Keratinocyte (primary cell): ENCODE measurements around the gene BLMH. TPM values are rescaled to one million over a fixed set of nuclear protein-coding genes. Genes with fewer than 3 reads are reported as not detected.

Experiments
- DNase-seq: peaks from one replicate; pipeline ENCODE4 v3.0.0-alpha.2; 2011; ENCODE audit warnings: low read depth, missing footprints, low spot score
- FAIRE-seq: peaks from 2 replicates; lab custom pipeline; 2011; peaks lifted over from hg19 to GRCh38; lab: Jason Lieb, UNC
- H2AFZ ChIP-seq: 2 replicates; pipeline ENCODE4 v1.6.0; 2012; ENCODE audit warnings: low read length, control low read depth, inconsistent platforms; ENCODE audit not compliant: control insufficient read depth
- H3K27ac ChIP-seq: 2 replicates; pipeline ENCODE4 v1.5.1; 2011; ENCODE audit warnings: low read length; ENCODE audit not compliant: control insufficient read depth, insufficient read depth
- H3K27me3 ChIP-seq: 3 replicates; pipeline ENCODE4 v1.6.0; 2011; ENCODE audit warnings: low read length; ENCODE audit not compliant: control insufficient read depth, insufficient read depth; ENCODE audit errors: extremely low read depth
- H3K36me3 ChIP-seq, 2 experiments: 2 replicates in 1 of 2; 3 replicates in 1 of 2; pipeline ENCODE4 v1.5.1; 2011; ENCODE audit warnings: low read length in 2 of 2, mild to moderate bottlenecking in 1 of 2; ENCODE audit not compliant: control insufficient read depth in 2 of 2, insufficient read depth in 2 of 2; ENCODE audit errors: extremely low read depth in 1 of 2
- H3K4me1 ChIP-seq: 3 replicates; pipeline ENCODE4 v1.5.1; 2011; ENCODE audit warnings: low read length; ENCODE audit not compliant: control insufficient read depth, insufficient read depth; ENCODE audit errors: extremely low read depth
- H3K4me2 ChIP-seq: 3 replicates; pipeline ENCODE4 v1.6.0; 2011; ENCODE audit warnings: low read depth, low read length; ENCODE audit not compliant: control insufficient read depth, insufficient read depth; ENCODE audit errors: extremely low read depth
- H3K4me3 ChIP-seq, 3 experiments: fragments of 200-600 bp in 1 of 3; sonication (generic) in 1 of 3; 2 replicates in 2 of 3; 3 replicates in 1 of 3; pipeline ENCODE4 v1.5.1; 2011 to 2016; ENCODE audit warnings: low read length in 3 of 3, mild to moderate bottlenecking in 3 of 3, control low read depth in 2 of 3, inconsistent platforms in 1 of 3, low read depth in 1 of 3, mixed read lengths in 1 of 3, mixed run types in 1 of 3, moderate library complexity in 1 of 3; ENCODE audit not compliant: control insufficient read depth in 2 of 3, insufficient read depth in 2 of 3; ENCODE audit errors: extremely low read depth in 1 of 3
- H3K79me2 ChIP-seq: 2 replicates; pipeline ENCODE4 v1.6.0; 2012; ENCODE audit warnings: low read length; ENCODE audit not compliant: control insufficient read depth, insufficient read depth
- H3K9ac ChIP-seq: 3 replicates; pipeline ENCODE4 v1.6.0; 2011; ENCODE audit warnings: low read length; ENCODE audit not compliant: control insufficient read depth, insufficient read depth; ENCODE audit errors: extremely low read depth
- H3K9me1 ChIP-seq: 3 replicates; pipeline ENCODE4 v1.6.0; 2011; ENCODE audit warnings: low read length; ENCODE audit not compliant: control insufficient read depth, insufficient read depth; ENCODE audit errors: extremely low read depth
- H3K9me3 ChIP-seq: 2 replicates; pipeline ENCODE4 v1.5.1; 2012; ENCODE audit warnings: low read depth, low read length; ENCODE audit not compliant: control insufficient read depth
- H4K20me1 ChIP-seq: 3 replicates; pipeline ENCODE4 v1.6.0; 2011; ENCODE audit warnings: low read length; ENCODE audit not compliant: control insufficient read depth, insufficient read depth; ENCODE audit errors: extremely low read depth
- EZH2 ChIP-seq: IDR thresholded peaks from one replicate; pipeline ENCODE4 v1.6.1; 2012; ENCODE audit warnings: inconsistent platforms, mild to moderate bottlenecking, low read length, moderate library complexity
- dilution Hi-C: fragments of 300-500 bp; cut with MboI; formaldehyde crosslinking; loops from one replicate; pipeline ENCODE4 v1.7.0; 2020; ENCODE audit warnings: low sequenced_read_pairs; ENCODE audit not compliant: extremely low pct_ligation_motif_present
- polyA plus RNA-seq, 5 experiments: library from polyadenylated mRNA; depleted of rRNA in 3 of 5; stranded (reverse) in 3 of 5; stranded (forward) in 1 of 5; unstranded in 1 of 5; fragments of >200 nt; gene quantifications; 1 replicate in 1 of 5; 2 replicates in 3 of 5; 3 replicates in 1 of 5; pipeline versions ENCODE4 v1.2.1 to v1.2.3, GENCODE V29; 2011 to 2012; ENCODE audit warnings: missing spikeins in 2 of 5, low read depth in 1 of 5, low replicate concordance in 1 of 5
- TF ChIP-seq, protein P1 (sequence below), 3 experiments: IDR thresholded peaks in 1 of 3; conservative IDR thresholded peaks in 1 of 3; optimal IDR thresholded peaks in 1 of 3; 2 replicates in 2 of 3; 3 replicates in 1 of 3; pipeline versions ENCODE3 to v1.5.1; 2011; ENCODE audit warnings: low read length in 3 of 3, mild to moderate bottlenecking in 3 of 3, moderate library complexity in 2 of 3, control low read depth in 1 of 3, inconsistent platforms in 1 of 3; ENCODE audit not compliant: insufficient read depth in 2 of 3; ENCODE audit errors: extremely low read depth in 1 of 3

The BLMH gene
- polyA plus RNA-seq, 1 donor (not counting 4 experiments of a cell fraction or from before 2014, with no cell fraction given): 4.2 TPM

DNA sequence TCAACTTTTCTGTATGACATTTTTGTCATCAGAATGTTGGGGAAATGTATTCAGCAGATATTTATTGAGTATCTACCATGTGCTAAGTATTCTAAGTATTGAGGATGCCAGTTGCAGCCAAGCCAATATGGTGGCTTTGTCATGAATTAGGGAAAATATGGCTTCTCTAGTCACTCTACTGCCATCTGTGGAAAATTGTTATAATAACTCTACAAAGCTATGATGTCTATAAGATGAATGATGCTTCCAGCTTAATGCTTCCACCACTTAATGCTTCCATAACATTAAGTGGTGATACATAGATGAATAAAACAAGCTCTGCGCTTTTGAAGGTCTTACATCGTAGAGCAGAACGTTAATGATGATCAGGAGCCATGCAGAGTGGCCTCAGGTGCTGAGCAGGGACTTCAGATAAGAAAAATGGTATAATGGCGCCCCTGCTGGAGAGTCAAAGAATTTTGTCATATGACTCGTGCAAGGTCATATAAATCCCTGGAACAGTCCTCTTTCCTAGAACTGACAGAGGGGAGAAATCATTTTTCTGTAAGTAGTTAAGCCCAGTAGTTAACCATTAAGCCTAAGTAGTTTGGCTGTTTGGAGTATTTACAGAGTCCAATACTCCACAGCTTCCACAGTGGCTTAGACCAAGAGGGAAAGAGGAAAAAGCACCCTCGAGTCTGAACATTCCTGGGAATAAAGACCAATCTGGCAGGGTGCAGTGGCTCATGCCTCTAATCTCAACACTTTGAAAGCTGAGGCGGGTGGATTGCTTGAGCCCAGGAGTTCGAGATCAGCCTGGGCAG lies 44.8 kb upstream of the BLMH start:
- TF ChIP-seq, protein P1, sequence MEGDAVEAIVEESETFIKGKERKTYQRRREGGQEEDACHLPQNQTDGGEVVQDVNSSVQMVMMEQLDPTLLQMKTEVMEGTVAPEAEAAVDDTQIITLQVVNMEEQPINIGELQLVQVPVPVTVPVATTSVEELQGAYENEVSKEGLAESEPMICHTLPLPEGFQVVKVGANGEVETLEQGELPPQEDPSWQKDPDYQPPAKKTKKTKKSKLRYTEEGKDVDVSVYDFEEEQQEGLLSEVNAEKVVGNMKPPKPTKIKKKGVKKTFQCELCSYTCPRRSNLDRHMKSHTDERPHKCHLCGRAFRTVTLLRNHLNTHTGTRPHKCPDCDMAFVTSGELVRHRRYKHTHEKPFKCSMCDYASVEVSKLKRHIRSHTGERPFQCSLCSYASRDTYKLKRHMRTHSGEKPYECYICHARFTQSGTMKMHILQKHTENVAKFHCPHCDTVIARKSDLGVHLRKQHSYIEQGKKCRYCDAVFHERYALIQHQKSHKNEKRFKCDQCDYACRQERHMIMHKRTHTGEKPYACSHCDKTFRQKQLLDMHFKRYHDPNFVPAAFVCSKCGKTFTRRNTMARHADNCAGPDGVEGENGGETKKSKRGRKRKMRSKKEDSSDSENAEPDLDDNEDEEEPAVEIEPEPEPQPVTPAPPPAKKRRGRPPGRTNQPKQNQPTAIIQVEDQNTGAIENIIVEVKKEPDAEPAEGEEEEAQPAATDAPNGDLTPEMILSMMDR (optimal IDR thresholded peaks at IDR 0.05 in 1 of 3, IDR thresholded peaks at IDR 0.05 in 1 of 3, conservative IDR thresholded peaks at IDR 0.05 in 1 of 3; ENCODE audit: extremely low read depth in 1 of 3, insufficient read depth in 2 of 3, low read length in 3 of 3): peak; percentile 51 to 75 (median 68)
- no peak for TF ChIP-seq EZH2
- Histone ChIP-seq H4K20me1 (no peaks in the 10 kb centered on the region), H3K4me2 (no peak overlapping the region), H3K36me3 (no peaks in the 10 kb centered on the region), H3K27me3 (no peaks in the 10 kb centered on the region), H3K9me1 (no peaks in the 10 kb centered on the region), H3K9ac (no peak overlapping the region), H3K4me1 (peaks cover 37% of the 10 kb centered on the region), H3K9me3 (no peaks in the 10 kb centered on the region), H3K27ac (no peak overlapping the region), H3K79me2 (no peaks in the 10 kb centered on the region), H3K4me3 (no peak overlapping the region), H2AFZ (no peak overlapping the region)
- DNase-seq (peak; percentile 41), FAIRE-seq (peak; percentile 46)
- dilution Hi-C loops: no loop called here

DNA sequence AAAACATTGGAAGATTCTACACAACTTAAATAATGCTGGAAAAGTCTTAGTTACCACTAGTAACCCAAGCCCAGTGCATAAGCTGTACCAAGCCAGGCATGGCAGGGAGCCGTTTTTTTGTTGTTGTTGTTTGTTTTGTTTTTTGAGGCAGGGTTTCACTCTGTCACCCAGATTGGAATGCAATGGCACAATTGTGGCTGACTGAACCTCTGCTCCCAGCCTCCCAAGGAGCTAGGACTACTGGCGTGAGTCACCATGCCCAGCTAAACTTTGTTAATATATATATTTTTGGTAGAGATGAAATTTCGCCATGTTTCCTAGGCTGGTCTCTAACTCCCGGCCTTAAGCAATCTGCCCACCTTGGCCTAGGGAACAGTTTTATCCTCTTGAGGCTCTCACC lies 42.7 kb upstream of the BLMH start:
- Histone ChIP-seq H3K4me2 (peak overlapping the region; percentile 76), H3K9me3 (no peaks in the 10 kb centered on the region), H3K9ac (no peak overlapping the region), H3K27ac (peak overlapping the region; percentile 90), H2AFZ (peak overlapping the region; percentile 12), H3K79me2 (no peaks in the 10 kb centered on the region), H3K9me1 (no peaks in the 10 kb centered on the region), H3K4me1 (peaks cover 29% of the 10 kb centered on the region), H4K20me1 (no peaks in the 10 kb centered on the region), H3K27me3 (peaks cover 2% of the 10 kb centered on the region), H3K36me3 (no peaks in the 10 kb centered on the region), H3K4me3 (peak overlapping the region in 1 of 3 experiments; percentile 34)
- DNase-seq (no peak), FAIRE-seq (peak; percentile 29)
- no peak for TF ChIP-seq EZH2
- TF ChIP-seq, protein P1 (optimal IDR thresholded peaks at IDR 0.05 in 1 of 3, IDR thresholded peaks at IDR 0.05 in 1 of 3, conservative IDR thresholded peaks at IDR 0.05 in 1 of 3; ENCODE audit: extremely low read depth in 1 of 3, insufficient read depth in 2 of 3, low read length in 3 of 3): no peak
- dilution Hi-C loops: no loop called here
